ENCODE results near the gene SLC37A2.

Gene SLC37A2

DNA sequence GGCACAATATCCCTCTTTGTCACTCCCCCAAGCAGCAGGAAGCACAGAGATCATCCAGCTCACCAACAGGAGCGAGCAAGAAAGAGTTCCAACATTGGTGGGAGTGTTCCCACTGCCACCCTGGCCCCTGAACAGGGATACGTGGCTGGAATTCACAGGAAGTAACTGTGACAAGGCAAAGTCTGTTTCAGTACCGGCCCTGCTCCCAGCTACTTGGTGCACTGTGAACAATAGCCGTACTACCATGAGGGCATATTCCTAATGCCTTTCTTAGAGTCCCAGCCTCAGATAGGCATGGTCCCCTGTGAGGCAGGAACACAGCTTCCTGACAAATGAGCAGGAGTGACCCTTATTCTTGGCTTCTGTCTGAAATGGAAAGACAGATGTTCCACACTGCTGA is 1.8 kb upstream of the SLC37A2 start:
- Mint-ChIP-seq H3K27me3 (no peaks in the 10 kb centered on the region), H3K4me3 (no peak overlapping the region), H3K36me3 (no peaks in the 10 kb centered on the region), H3K9me3 (no peaks in the 10 kb centered on the region), H3K27ac (no peak overlapping the region), H3K4me1 (peaks cover 5% of the 10 kb centered on the region)
- DNase-seq (ENCODE audit: low spot score in 2 of 2): no peak
- no peak for ATAC-seq (ENCODE audit: low read depth)

DNA sequence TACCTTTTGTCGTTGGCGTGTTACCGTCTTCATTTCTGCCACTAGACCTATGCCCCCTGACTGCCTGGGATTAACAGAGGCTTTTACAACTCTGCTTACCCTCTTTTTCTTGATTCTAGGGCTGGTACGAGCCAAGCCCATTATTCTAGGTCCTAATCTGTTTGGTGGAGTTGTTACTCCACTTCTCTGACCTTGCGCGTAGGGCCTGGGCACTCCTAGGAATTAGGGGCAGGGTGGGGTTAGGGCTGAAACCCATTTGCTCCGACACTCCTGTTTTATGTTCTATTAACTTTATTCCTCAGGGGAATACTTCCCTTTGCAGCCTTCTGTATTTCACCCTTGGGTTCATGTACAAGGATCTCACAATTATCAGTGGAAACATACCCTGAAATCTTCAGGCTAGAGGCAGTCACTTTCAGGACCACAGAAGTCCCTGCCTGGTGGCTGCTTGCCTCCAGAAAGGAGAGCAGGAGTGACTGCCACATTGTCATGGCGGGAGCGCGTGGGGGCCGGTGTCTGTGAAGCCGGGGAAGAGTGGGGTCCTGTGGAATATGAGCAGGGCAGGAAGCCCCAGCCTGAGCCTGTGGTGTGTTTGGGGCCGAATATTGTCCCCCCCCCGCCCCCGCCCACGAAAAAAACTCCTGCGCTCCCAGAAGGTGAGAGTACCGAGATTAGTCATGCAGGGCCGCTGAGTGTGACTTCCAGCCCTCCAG is 731 bp upstream of the SLC37A2 start:
- no peak for ATAC-seq (ENCODE audit: low read depth)

DNA sequence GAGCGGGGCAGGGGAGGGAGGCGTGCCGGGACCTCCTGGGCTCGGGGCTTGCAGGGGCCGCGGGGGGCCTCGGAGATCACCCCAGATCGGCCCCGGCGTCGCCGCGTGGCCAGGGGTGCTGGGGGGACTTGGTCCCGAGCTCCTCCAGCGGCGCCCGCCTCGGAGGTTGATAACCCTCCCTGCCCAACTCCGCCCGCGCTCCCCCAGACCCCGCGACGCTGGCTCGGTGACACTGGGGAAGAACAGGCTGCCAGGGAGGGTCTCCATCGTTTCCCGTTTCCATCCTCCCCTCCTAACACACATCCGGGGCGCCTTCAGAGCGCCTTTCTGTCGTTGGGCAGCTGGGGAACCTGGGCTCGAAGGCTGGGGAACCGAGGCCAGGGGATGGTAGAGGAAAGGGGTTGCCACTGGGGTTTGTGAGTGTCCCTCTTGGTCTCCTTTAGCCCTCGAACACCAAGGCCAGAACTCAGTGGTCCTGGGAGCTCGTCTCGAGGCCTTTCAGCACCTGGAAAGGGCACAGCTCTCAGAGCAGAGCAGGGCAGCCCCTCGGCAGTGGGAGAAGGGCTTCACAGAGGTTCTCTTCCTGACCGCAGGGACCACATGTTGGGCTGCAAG is 431 bp downstream of the SLC37A2 start:
- ATAC-seq (ENCODE audit: low read depth) (peak; percentile 12), DNase-seq (ENCODE audit: low spot score in 2 of 2) (peak in 1 of 2 donors; percentile 17)
- H3K27me3 Mint-ChIP-seq: no peaks in the 10 kb centered on the region
- no peaks in the 10 kb centered on the region for H3K36me3 Mint-ChIP-seq
- H3K4me1 Mint-ChIP-seq: peaks cover 11% of the 10 kb centered on the region
- H3K9me3 Mint-ChIP-seq: no peaks in the 10 kb centered on the region
- H3K4me3 Mint-ChIP-seq: peak overlapping the region; percentile 92
- H3K27ac Mint-ChIP-seq: peak overlapping the region; percentile 94

More for the DNA sequence above, 731 bp upstream of the SLC37A2 start:
- DNase-seq (ENCODE audit: low spot score in 2 of 2): no peak
- Mint-ChIP-seq H3K4me3 (peak overlapping the region; percentile 92), H3K4me1 (peaks cover 5% of the 10 kb centered on the region), H3K27me3 (no peaks in the 10 kb centered on the region), H3K36me3 (no peaks in the 10 kb centered on the region), H3K27ac (peak overlapping the region; percentile 94), H3K9me3 (no peaks in the 10 kb centered on the region)

DNA sequence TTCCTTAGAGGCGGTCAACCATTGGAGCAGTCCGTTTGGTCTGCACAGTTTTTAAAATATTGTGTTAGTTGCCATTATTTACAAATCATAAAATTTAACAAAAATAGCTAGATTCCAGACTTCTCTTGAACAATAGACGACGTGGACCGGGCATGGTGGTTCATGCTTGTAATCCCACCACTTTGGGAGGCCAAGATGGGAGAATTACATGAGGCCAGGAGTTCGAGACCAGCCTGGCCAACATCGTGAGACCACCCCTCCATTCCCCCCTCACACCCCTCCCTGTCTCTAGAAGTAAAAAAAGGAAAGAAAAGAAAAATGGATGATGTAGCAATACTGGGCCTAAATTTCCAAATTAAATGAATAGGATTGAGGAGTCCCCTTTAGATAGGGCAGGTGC is 965 bp downstream of the SLC37A2 start:
- Mint-ChIP-seq H3K4me1 (peaks cover 12% of the 10 kb centered on the region), H3K9me3 (no peaks in the 10 kb centered on the region), H3K27me3 (no peaks in the 10 kb centered on the region), H3K36me3 (no peaks in the 10 kb centered on the region), H3K27ac (peak overlapping the region; percentile 94), H3K4me3 (peak overlapping the region; percentile 92)
- no peak for ATAC-seq (ENCODE audit: low read depth)
- no peak for DNase-seq (ENCODE audit: low spot score in 2 of 2)

DNA sequence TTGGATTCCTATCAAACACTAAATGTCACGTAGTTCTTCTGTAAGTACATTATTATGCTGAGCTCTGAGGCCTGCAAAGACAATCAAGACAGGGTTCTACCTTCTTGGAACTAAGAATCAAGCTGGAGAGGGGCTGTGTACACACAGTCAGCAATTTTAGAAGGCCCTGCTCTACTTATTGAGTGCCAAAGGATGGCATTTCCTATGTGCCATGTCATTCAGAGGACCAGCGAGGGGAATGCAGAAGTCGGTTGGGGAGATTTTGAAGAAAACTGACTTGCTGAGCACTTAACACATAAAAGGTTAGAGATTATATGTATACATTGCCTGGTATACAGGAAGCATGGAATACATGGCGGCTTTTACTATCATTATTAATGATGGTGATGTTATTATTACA is 5.3 kb downstream of the SLC37A2 start:
- no peaks in the 10 kb centered on the region for H3K27me3 Mint-ChIP-seq
- no peak for ATAC-seq (ENCODE audit: low read depth)

DNA sequence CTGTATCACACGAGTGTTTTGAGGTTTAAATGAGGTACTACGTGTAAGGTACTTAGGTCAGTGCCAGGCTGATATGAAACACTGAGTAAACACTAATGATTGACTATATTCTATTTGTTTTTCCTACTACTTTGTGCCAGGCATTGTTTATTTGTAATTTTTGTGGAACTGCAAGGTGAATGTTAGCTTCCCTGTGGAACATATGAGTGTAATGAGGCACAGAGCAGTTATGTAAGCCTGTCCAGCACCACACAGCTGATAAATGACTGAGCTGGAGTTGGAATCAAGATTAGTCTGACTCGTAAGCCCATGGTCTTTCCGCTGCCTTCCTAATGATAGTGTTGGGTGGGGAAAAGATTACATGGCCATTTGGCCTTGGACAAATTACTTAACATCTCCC is 5.9 kb downstream of the SLC37A2 start:
- peaks cover 53% of the 10 kb centered on the region for H3K4me1 Mint-ChIP-seq
- H3K27ac Mint-ChIP-seq: peak overlapping the region; percentile 86
- DNase-seq (ENCODE audit: low spot score in 2 of 2) (no peak), ATAC-seq (ENCODE audit: low read depth) (no peak)
- no peaks in the 10 kb centered on the region for H3K9me3 Mint-ChIP-seq
- no peaks in the 10 kb centered on the region for H3K27me3 Mint-ChIP-seq
- H3K4me3 Mint-ChIP-seq: no peak overlapping the region
- no peaks in the 10 kb centered on the region for H3K36me3 Mint-ChIP-seq

More for the DNA sequence above, 5.3 kb downstream of the SLC37A2 start:
- H3K36me3 Mint-ChIP-seq: no peaks in the 10 kb centered on the region
- H3K9me3 Mint-ChIP-seq: no peaks in the 10 kb centered on the region
- peaks cover 50% of the 10 kb centered on the region for H3K4me1 Mint-ChIP-seq
- H3K27ac Mint-ChIP-seq: peak overlapping the region; percentile 67
- DNase-seq (ENCODE audit: low spot score in 2 of 2): no peak
- no peak overlapping the region for H3K4me3 Mint-ChIP-seq

DNA sequence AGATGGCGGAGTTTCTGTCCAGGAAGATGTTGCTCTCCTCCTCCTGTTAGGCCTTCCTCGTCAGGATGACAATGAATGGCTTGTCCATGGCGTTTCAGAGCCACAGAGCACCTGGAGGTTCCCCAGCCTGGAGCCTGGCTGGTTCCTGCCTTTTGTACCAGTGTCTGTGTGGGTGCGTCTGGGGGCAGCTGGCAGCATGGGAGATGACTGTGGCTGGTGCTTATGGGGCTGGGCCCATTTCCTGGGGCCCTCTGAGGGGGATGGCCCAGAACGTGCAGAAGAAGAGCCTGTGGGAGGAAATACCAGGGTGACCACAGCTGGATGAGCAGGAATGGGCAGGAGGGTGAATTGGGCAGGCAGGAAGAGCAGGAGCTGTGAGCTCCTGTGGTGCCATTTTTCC is 6.7 kb downstream of the SLC37A2 start:
- DNase-seq (ENCODE audit: low spot score in 2 of 2) (no peak), ATAC-seq (ENCODE audit: low read depth) (no peak)
- H3K4me1 Mint-ChIP-seq: peaks cover 54% of the 10 kb centered on the region
- no peaks in the 10 kb centered on the region for H3K27me3 Mint-ChIP-seq
- H3K36me3 Mint-ChIP-seq: no peaks in the 10 kb centered on the region
- peak overlapping the region; percentile 86 for H3K27ac Mint-ChIP-seq
- H3K4me3 Mint-ChIP-seq: no peak overlapping the region
- no peaks in the 10 kb centered on the region for H3K9me3 Mint-ChIP-seq

DNA sequence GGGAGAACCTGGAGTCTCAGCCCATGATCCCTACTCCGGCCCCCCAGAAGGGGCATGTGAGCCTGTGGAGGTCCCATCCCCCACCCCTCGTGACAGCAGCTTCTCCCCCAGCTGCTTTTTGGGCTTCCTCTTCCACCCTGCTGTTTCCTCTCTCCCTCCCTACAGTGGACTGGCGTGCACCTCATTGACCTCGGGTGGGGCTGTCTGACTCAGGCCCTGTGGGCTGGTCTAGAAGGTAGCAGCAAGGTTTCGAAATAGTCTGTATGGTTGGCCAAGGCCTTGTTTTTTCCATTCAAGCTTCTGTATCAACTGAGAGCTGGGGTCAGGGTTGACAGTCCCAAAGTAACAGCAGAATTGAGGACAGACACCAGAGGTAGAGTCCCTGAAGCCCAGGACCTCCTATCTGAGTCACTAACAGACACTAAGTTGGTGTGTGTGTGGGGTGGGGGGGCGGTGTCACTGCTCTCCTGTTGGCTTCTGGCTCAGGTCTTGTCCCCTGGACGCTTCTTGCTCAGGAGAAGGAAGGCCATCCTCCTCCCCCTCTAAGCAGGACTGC is 7.7 kb downstream of the SLC37A2 start:
- ATAC-seq (ENCODE audit: low read depth): peak; percentile 56
- Mint-ChIP-seq H3K4me1 (peaks cover 54% of the 10 kb centered on the region), H3K9me3 (no peaks in the 10 kb centered on the region), H3K27ac (peak overlapping the region; percentile 86), H3K4me3 (peak overlapping the region; percentile 60), H3K27me3 (no peaks in the 10 kb centered on the region), H3K36me3 (no peaks in the 10 kb centered on the region)
- peak in 1 of 2 donors; percentile 36 for DNase-seq (ENCODE audit: low spot score in 2 of 2)

DNA sequence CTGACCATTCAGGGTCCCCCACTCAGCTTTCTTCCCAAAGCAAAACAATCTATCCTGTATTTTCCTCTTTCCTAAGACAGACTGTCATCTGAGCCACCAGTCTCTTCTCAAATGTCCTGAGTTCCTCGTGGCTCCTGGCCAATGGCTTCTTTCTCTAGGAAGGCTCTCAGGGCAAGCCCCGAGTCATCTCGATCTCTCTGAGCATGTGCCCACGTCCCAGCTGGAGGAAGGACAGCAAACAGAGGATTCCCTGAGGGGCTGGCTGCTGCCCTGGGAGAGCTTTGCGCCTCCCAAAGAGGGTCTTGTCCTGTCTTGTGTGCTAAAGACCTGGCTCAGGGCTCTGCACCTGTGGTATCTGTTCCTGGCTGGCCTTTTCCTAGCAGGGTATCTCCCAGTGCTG is 8.3 kb downstream of the SLC37A2 start:
- no peak for DNase-seq (ENCODE audit: low spot score in 2 of 2)
- no peaks in the 10 kb centered on the region for H3K36me3 Mint-ChIP-seq
- peak overlapping the region; percentile 60 for H3K4me3 Mint-ChIP-seq
- H3K27me3 Mint-ChIP-seq: no peaks in the 10 kb centered on the region
- no peaks in the 10 kb centered on the region for H3K9me3 Mint-ChIP-seq
- no peak for ATAC-seq (ENCODE audit: low read depth)
- H3K4me1 Mint-ChIP-seq: peaks cover 52% of the 10 kb centered on the region
- H3K27ac Mint-ChIP-seq: peak overlapping the region; percentile 86

DNA sequence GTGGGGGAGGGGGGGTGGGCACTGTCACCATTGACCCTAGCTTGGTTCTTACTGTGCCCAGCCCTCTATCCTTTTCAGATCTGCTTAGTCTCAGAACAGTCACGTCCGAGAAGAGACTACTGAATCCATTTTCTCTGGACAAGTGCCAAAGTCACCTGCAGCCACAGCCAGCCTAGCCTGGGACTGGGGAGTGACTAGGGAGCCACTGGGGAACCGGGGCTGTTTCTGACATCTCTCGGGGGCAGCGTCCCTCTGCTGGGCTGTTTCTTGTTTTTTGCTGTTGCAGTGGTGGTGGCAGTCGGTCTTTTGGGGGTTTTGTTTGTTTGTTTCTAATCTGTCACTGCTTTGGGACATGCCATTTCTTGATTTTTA is 8.7 kb downstream of the SLC37A2 start:
- DNase-seq (ENCODE audit: low spot score in 2 of 2): no peak
- ATAC-seq (ENCODE audit: low read depth): no peak
- Mint-ChIP-seq H3K27ac (peak overlapping the region; percentile 86), H3K4me3 (peak overlapping the region; percentile 45), H3K36me3 (no peaks in the 10 kb centered on the region), H3K4me1 (peaks cover 52% of the 10 kb centered on the region), H3K27me3 (no peaks in the 10 kb centered on the region), H3K9me3 (no peaks in the 10 kb centered on the region)

DNA sequence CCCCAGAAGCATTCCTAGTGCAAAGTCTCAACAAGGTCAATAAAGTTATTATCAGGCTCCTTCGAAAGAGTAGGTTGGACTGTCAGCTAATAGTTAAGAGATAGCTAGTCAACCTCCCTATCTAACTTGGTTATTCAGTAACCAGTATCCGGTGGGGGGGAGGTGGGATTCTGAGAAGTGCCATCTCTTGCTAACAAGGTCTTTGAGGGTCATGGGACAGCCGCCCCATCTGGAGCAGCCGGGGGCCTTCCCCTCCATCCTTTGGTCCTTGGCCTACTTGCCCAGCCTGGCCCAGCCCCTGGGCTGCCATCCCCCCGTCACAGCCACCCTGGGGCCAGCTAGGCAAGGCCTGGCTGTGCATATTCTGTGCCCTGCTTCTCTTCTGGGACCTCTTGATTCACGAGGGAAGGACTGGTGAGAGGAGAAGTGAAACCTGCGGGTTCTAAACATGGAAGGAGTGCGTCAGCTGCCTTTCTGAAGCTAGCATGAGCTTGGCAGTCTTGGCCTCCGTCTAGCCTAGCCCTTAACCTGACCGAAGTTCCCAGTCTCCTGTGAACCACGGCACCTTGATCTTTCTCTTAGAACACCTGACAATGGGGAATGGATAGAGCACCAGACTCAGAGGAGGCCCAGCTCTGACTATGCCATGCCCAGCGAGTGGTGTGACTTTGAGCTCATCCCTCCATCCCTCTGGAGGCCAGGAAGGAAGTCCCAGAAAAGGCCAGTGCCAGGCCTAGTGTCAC is 9.3 kb downstream of the SLC37A2 start:
- ATAC-seq (ENCODE audit: low read depth) (peak; percentile 89), DNase-seq (ENCODE audit: low spot score in 2 of 2) (peak; percentile 54 to 65)
- no peaks in the 10 kb centered on the region for H3K36me3 Mint-ChIP-seq
- H3K4me1 Mint-ChIP-seq: peaks cover 52% of the 10 kb centered on the region
- no peaks in the 10 kb centered on the region for H3K27me3 Mint-ChIP-seq
- H3K9me3 Mint-ChIP-seq: no peaks in the 10 kb centered on the region
- H3K4me3 Mint-ChIP-seq: peak overlapping the region; percentile 45
- peak overlapping the region; percentile 86 for H3K27ac Mint-ChIP-seq

DNA sequence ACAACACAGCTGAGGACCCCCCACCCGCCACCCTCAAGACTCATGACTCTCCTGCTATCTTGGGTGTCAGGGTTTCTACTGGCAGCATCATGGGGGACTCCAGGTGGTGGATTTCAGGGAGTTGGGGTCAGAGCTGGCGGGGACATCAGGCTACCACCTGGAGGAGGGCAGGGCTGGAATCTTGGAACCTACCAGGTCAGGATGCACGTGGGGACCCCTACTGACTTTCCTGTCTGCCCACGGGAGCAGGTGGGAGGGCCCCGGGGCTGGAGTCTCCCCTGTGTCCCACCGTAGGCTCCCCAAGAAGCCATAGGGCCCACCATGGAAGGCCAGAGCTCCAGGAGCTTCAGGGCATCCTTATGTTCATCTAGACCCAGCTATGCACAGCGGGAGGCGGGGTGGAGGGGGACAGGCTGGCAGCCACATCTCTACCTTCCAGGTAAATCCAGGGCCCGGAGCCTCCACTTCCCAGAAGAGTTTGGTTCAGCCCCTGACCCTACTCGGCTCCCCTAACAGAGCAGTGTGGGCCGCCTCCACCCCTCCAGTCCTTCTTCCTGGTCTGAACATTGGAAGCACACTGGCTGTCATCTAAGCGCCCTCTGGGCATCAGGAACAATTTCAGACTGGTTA is 10.0 kb downstream of the SLC37A2 start:
- Mint-ChIP-seq H3K9me3 (no peaks in the 10 kb centered on the region), H3K4me1 (peaks cover 50% of the 10 kb centered on the region), H3K27me3 (no peaks in the 10 kb centered on the region), H3K36me3 (peaks cover 2% of the 10 kb centered on the region), H3K4me3 (peak overlapping the region; percentile 45), H3K27ac (peak overlapping the region; percentile 86)
- DNase-seq (ENCODE audit: low spot score in 2 of 2) (no peak), ATAC-seq (ENCODE audit: low read depth) (no peak)

DNA sequence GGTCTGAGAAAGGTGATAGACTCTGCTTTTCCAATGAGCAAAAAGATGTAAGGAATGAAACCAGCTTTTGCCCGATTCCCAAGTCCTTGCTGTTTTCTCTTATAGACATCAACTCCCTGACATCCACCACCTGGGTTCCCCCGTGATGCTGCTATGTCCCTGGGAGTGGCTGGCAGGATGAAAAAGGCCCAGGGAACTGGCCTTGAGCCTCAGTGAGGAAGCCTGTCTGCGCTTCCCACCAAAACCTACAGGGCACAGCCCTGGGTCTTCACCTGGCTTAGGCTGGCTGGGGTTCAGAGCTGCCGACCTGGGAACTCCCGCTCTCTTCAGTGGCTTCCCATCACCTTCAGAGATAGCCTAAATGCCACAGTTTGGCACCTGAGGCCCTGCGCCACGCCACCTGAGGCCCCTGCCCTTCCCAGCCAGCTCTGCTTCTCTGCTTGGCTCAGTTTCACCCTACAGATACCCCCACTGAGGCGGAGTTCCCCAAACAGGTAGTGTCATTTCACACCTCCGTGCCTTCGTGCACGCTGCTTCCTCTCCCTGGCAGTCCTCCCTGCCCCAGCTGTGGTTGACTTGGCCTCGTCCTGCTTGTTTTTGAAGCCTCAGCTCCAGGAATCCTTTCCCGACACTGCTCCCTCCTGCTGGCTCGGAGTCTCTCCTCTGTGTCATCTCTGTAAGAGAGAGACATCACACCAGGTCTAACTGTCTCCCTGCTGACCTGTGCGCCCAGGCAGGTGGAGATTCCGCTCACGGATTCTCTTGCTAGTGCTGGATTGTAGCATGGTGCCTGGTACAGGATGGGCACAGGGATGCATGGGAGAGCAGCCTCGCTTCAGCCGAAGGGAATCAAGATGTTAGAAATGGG is 10.7 kb downstream of the SLC37A2 start:
- Mint-ChIP-seq H3K4me3 (peak overlapping the region; percentile 45), H3K4me1 (peaks cover 45% of the 10 kb centered on the region), H3K9me3 (no peaks in the 10 kb centered on the region), H3K36me3 (peaks cover 5% of the 10 kb centered on the region), H3K27ac (peak overlapping the region; percentile 86), H3K27me3 (no peaks in the 10 kb centered on the region)
- peak; percentile 16 for ATAC-seq (ENCODE audit: low read depth)
- no peak for DNase-seq (ENCODE audit: low spot score in 2 of 2)
